Suprapubic skin (tissue), 4 donors: ENCODE measurements around the gene EXOC6.

ENCODE experiments used
- EP300 ChIP-seq: sonication (generic); formaldehyde crosslinking; IDR thresholded peaks from one replicate; pipeline ENCODE4 v1.6.1; 2017; ENCODE audit warnings: antibody characterized with exemption
- POLR2A ChIP-seq, 2 donors: fragments of 450-650 bp; IDR thresholded peaks; one replicate each; pipeline ENCODE4 v1.6.1; 2017; ENCODE audit warnings: antibody characterized with exemption in 2 of 2, mild to moderate bottlenecking in 2 of 2, moderate library complexity in 2 of 2
- POLR2AphosphoS5 ChIP-seq, 3 donors: sonication (generic); formaldehyde crosslinking; IDR thresholded peaks; one replicate each; pipeline ENCODE4 v1.6.1; 2017; ENCODE audit warnings: antibody characterized with exemption in 3 of 3
- TF ChIP-seq, protein P1 (sequence below), 2 donors: fragments of 200-600 bp in 1 of 2; fragments of 450-650 bp in 1 of 2; sonication (generic) in 1 of 2; IDR thresholded peaks; one replicate each; pipeline ENCODE4 v1.5.1; 2016 to 2019; ENCODE audit warnings: antibody characterized with exemption in 2 of 2, mild to moderate bottlenecking in 1 of 2, moderate library complexity in 1 of 2

DNA sequence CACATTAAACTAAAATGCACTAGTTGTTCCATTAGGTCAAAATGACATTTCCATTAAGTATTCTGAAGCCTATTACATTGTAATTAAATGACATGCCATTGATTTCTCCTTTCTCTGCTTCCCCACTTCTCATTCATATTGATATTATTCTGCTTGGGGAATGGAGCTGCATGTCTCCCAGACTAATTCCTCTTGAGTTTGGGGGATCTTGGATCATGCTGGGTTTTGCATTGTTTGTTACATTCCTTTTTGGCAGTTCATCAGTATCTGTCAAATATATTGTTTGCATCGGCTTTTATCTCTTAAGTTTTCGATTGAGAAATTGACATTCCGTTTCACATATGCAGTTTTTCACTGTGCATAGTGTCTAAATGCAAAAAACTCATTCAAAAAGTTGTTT, 147.2 kb downstream of the EXOC6 start:
- TF ChIP-seq POLR2AphosphoS5 (IDR thresholded peaks at IDR 0.05) (no peak), EP300 (no peak), POLR2A (IDR thresholded peaks at IDR 0.05) (no peak)
- TF ChIP-seq, protein P1, sequence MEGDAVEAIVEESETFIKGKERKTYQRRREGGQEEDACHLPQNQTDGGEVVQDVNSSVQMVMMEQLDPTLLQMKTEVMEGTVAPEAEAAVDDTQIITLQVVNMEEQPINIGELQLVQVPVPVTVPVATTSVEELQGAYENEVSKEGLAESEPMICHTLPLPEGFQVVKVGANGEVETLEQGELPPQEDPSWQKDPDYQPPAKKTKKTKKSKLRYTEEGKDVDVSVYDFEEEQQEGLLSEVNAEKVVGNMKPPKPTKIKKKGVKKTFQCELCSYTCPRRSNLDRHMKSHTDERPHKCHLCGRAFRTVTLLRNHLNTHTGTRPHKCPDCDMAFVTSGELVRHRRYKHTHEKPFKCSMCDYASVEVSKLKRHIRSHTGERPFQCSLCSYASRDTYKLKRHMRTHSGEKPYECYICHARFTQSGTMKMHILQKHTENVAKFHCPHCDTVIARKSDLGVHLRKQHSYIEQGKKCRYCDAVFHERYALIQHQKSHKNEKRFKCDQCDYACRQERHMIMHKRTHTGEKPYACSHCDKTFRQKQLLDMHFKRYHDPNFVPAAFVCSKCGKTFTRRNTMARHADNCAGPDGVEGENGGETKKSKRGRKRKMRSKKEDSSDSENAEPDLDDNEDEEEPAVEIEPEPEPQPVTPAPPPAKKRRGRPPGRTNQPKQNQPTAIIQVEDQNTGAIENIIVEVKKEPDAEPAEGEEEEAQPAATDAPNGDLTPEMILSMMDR (IDR thresholded peaks at IDR 0.05), result no peak
